ENCODE data around the gene SUGCT. TPM values are rescaled to one million over a fixed set of nuclear protein-coding genes. Genes with fewer than 3 reads are reported as not detected.
A peak's percentile ranks its signal among the peaks of the same experiment; 100 is the strongest.

SUGCT gene
- total RNA-seq, 1 experiment from 2014 or later, result 5.4 TPM

GRCh38 chr7:40301486-40302068 is 166.8 kb downstream of the SUGCT start:
- H3K9me3 Mint-ChIP-seq, result no peaks in the 10 kb centered on the region
- H2BK12ac ChIP-seq (ENCODE audit: insufficient read length, low read depth, low read length), result no peak overlapping the region
- H3K18ac ChIP-seq (ENCODE audit: insufficient read length, low read depth, low read length), result no peak overlapping the region
- H3K4me3 Mint-ChIP-seq, result no peak overlapping the region
- no peak overlapping the region for H3K56ac ChIP-seq (ENCODE audit: insufficient read length, low read depth, low read length)
- H3K79me2 ChIP-seq (ENCODE audit: insufficient read depth, low read length), result no peaks in the 10 kb centered on the region
- DNase-seq, result no peak
- H3K14ac ChIP-seq (ENCODE audit: insufficient read depth, low read length), result no peak overlapping the region
- no peaks in the 10 kb centered on the region for H3K23me2 ChIP-seq (ENCODE audit: insufficient read length, low read depth, low read length, poor library complexity, severe bottlenecking)
- H3K27me3 Mint-ChIP-seq (ENCODE audit: low read depth), result no peaks in the 10 kb centered on the region
- no peak overlapping the region for H4K91ac ChIP-seq (ENCODE audit: insufficient read length, low read depth, low read length)
- H2BK120ac ChIP-seq (ENCODE audit: low read depth, low read length, poor library complexity, severe bottlenecking), result no peak overlapping the region
- no CpG with 5 or more reads among the region's 1 CpG for WGBS (ENCODE audit: extremely low coverage, insufficient read length, low lambda C conversion rate)
- no peaks in the 10 kb centered on the region for H3K79me1 ChIP-seq (ENCODE audit: insufficient read depth, low read depth, low read length, poor library complexity, severe bottlenecking)
- no peak overlapping the region for H2AFZ ChIP-seq (ENCODE audit: low read length)
- no peak overlapping the region for H4K8ac ChIP-seq (replicated peaks; ENCODE audit: insufficient read length, low read depth, low read length)
- no peak overlapping the region for H2BK5ac ChIP-seq (ENCODE audit: insufficient read length, low read length)
- H3K9ac ChIP-seq (ENCODE audit: extremely low read depth, insufficient read length, low read length), result no peak overlapping the region
- H3K9me3 ChIP-seq (ENCODE audit: control insufficient read depth, low read depth, low read length), result no peaks in the 10 kb centered on the region
- H2AK5ac ChIP-seq (ENCODE audit: insufficient read length, low read length), result no peak overlapping the region
- no peak overlapping the region for H3K4me2 ChIP-seq (ENCODE audit: insufficient read depth, insufficient read length, low read length)
- no peak overlapping the region for H4K5ac ChIP-seq (ENCODE audit: insufficient read length, low read depth, low read length)
- H3K27me3 ChIP-seq (ENCODE audit: insufficient read depth, low read length), result no peaks in the 10 kb centered on the region
- no peak overlapping the region for H2BK20ac ChIP-seq (ENCODE audit: low read depth, low read length, poor library complexity, severe bottlenecking)
- H3T11ph ChIP-seq (ENCODE audit: low read length), result no peak overlapping the region
- no peak overlapping the region for H3K23ac ChIP-seq (ENCODE audit: insufficient read length, low read depth, low read length)
- H3K27ac ChIP-seq (ENCODE audit: insufficient read length, low read depth, low read length), result no peak overlapping the region
- H3K36me3 Mint-ChIP-seq (ENCODE audit: insufficient read depth in 1 of 3, low read depth in 3 of 3), result no peaks in the 10 kb centered on the region
- no peaks in the 10 kb centered on the region for H4K20me1 ChIP-seq (ENCODE audit: control insufficient read depth, insufficient read depth, insufficient read length)
- TF ChIP-seq CTCF (conservative IDR thresholded peaks at IDR 0.05), result no peak
- peaks cover 6 to 28% of the 10 kb centered on the region in 2 experiments for H3K4me1 Mint-ChIP-seq
- H3K4ac ChIP-seq (ENCODE audit: low read depth, low read length), result no peak overlapping the region
- H3K4me1 ChIP-seq (ENCODE audit: insufficient read depth, low read length), result no peaks in the 10 kb centered on the region; the same call in 1 of the 2 replicates
- H3K27ac Mint-ChIP-seq, result peak overlapping the region in 1 of 3 experiments; percentile 32; a peak in 1 of 7 replicates
- no peak overlapping the region for H2BK15ac ChIP-seq (ENCODE audit: low read depth, low read length)
